ENCODE measurements around the gene PLEKHO2.

DNA sequence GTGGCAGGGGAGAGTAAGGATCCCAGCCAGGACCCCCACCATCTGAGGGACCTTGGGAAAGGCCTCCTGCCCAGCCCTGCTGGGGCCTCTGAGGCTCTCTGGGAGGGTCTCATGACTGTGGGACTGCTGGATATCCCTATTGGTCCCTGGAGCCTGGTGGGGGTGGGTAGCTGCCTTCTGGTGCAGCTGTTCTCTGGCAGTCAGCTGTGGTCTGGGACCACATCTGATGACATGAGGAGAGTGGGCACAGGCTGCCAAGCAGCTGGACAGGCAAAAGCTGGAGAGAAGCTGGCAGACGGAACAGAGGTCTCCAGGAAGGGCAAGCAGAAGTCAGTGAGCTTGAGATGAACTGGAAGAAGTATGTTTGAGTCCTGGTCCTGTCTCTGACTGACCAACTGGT, 22.4 kb downstream of the PLEKHO2 start:
- TF ChIP-seq, protein P1, sequence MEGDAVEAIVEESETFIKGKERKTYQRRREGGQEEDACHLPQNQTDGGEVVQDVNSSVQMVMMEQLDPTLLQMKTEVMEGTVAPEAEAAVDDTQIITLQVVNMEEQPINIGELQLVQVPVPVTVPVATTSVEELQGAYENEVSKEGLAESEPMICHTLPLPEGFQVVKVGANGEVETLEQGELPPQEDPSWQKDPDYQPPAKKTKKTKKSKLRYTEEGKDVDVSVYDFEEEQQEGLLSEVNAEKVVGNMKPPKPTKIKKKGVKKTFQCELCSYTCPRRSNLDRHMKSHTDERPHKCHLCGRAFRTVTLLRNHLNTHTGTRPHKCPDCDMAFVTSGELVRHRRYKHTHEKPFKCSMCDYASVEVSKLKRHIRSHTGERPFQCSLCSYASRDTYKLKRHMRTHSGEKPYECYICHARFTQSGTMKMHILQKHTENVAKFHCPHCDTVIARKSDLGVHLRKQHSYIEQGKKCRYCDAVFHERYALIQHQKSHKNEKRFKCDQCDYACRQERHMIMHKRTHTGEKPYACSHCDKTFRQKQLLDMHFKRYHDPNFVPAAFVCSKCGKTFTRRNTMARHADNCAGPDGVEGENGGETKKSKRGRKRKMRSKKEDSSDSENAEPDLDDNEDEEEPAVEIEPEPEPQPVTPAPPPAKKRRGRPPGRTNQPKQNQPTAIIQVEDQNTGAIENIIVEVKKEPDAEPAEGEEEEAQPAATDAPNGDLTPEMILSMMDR (conservative IDR thresholded peaks at IDR 0.05; ENCODE audit: low read length) = no peak
- TF ChIP-seq EZH2phosphoT487 (IDR thresholded peaks at IDR 0.05; ENCODE audit: borderline replicate concordance, low read depth, low read length) = no peak
